T-helper 2 cell (primary cell): ENCODE results near the gene ALKAL2.
A peak's percentile ranks its signal among the peaks of the same experiment; 100 is the strongest.

Experiments used
- DNase-seq, 5 experiments: peaks; one replicate each; pipeline versions ENCODE4 v3.0.0 to v3.0.0-alpha.2; 2012 to 2022

ALKAL2 gene

DNA sequence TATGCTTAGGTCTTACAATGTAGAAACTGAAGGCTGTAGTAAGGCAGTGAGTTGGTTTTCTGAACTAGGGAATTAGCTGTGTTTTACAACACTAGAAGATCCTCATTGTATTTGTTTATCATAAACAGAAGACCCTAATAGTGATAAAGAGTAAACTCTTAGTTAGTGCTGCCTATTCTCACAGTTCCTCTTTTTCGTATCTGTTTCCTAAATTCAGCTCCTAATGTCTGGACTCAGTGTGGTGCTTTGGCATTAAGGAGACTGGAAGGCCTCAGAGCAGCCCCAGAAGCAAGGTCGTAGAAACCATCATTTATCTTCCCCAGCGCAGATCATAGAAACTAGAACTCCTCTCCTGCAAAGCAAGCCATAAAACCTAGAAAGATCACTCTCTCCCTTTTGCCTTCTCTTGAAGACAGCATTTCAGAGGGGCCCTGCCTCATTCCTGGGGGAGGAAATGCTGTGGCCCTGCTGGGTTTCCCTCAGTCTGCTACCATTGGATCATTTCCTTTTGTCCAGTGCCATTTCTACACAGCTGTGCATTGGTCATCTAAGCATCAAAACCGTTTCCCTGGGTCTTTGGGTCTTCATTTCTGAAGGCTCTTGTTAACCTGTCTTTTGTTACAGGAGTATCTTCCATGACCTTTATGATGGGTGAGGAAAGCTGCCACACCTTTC, 18.4 kb downstream of the ALKAL2 start:
- no peak for DNase-seq

DNA sequence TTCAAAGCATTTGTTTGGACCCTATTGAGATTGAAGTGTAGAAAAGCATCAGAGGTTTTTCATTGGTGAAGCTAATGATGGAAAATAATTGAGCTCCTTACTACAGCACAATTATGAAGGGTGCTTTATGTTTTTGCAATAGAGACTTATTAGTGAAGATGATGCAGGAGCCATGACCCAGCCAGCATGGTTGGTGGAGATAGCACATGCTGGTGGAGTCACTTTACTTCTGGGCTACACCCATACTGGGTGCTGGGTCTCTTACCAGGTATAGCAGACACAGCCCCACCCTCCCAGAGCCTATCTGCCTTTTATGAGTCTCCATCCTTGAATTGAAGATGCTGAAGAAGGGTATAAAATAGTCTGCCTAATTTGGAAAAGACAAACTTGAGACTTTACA, 19.6 kb downstream of the ALKAL2 start:
- no peak for DNase-seq

DNA sequence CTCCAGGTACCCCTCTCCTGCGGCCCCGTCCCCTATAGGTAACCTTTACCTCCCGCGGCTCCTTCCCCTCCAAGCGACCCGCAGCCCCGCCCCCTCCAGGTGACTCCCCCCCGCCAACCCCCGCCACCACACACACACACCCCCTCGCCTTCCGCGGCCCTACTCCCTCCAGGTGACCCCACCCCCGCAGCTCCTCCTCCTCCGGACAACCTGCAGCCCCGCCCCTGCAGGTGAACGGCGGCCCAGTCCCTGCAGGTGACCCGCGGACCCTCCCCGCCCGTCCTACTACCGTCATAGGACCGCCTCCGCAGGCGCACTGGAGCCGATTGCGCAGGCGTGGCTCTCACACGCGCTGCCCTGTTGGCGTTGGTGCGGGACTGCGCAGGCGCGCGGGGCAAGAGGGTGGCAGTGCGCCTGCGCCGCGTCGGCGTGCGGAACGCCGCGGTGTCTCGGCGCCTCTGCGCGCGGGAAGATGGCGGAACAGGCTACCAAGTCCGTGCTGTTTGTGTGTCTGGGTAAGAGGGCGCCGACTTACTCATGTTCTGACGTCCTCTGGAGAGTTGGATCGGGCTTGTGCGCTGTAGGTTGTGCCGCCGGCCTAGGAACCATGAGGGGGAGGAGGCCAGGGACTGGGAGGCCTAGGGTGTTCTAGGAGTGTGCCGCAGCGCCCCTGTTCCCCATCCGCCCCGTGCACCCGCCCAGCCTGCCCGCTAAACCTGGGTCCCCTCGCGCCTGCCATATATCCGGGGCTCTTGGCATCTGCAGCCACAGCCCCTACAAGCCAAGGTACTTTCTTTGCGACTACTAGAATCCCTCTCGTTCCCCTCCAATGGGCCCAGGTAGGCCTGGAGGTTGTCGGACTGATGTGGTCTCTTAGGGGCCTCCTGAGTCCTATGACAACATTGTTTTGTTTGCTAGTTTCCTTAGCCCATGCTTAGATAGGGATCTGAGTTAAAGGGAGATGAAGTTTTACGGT, 23.1 kb downstream of the ALKAL2 start, which contains the start of gene ACP1:
TSS of gene ACP1 (plus strand) at position 455 of the 976 bp plus-strand sequence. CDS start at position 473, 18 bp downstream.
- peak; percentile 93 to 96 (median 94) for DNase-seq

DNA sequence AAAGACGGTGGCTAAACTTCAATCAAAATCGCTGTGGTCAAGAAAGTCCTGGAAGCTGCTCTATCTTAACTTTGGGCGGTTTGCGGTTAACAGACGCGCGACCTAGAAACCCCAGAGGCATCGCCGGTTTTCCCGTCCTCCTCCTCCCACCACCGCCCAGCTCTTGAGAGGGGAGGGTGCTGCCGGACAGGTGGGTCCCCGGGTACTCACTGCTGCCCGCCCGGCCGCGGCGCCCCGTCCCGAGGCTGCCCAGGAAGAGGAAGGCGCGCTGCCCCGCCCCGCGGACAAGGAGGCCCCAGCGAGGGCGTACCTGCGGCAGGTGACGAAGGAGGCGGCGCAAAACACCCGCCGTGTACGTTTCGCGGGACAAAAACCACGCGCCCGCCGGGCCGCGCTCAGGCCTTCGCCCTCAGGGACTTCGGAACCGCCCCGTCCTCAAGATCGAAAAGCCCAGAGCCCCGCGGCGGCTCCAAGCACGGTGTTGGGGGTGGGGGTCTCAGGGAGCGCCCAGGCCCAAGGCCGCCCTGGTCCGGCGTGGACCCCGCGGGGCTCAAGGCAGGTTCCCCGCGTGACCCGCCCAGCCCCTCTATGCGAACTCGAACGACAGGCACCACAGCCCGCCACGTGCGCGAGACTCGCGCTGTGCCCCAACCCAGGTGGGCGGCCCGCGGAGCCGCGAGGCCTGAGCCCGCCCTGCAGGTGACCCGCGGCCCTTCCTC, 24.0 kb downstream of the ALKAL2 start, which contains the start of gene SH3YL1:
TSS of gene SH3YL1 (minus strand) at position 259 of the 719 bp plus-strand sequence. CDS start at position 211, 48 bp downstream.
- DNase-seq = peak; percentile 36 to 67 (median 56)

DNA sequence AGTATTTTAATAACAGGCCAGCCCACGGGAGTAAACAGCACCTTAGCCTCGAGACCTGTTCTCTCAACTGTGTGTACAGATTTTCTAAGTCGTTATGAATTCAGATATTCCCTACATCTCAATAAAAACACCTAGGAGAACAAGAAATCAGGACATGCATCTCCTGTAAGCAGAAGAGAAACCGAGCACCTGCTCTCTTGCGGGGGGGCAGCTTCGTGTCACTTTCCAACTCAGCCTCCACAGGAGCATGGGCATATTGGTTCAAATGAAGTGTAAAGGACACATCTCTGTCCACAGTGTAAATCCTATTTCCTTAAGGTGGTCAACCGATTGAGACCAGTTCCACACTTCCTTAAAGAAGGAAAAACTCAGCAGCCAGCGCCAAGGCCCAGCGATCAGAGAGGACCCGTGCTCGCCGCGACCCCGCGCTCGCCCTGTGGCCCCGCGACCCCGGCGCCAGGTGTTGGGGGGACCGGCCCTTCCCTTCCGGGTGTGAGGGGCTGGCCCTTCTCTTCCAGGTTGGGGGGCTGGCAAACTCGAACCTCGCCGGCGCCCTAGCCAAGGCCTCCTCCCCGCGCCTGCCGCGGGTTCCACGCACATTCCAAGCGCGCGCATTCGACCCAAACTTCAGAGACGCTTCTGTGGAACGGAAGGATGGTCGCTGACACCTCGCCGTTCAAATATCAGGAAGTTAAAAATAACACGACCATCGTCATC, 24.7 kb downstream of the ALKAL2 start:
- DNase-seq = peak in 1 of 5 experiments; percentile 11

DNA sequence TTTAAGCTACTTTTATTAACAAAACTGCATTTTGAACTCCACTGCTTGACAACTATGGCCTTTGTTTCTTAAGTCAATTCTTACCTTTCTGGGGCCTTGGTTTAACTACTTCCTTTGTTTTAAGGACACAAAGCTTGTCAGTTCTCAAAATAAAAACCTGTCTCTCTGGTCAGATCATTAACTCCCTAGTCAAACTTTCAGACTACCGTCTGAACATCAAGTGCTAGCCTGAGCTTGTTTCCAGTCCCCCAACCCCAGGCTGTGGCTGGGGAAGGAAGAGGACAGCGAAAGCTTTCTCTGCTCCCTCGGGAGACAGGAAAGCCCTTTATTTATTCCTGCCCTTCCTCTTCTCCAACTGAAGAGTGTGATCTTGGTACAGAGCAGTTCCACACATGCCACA, 25.8 kb downstream of the ALKAL2 start:
- DNase-seq = no peak

DNA sequence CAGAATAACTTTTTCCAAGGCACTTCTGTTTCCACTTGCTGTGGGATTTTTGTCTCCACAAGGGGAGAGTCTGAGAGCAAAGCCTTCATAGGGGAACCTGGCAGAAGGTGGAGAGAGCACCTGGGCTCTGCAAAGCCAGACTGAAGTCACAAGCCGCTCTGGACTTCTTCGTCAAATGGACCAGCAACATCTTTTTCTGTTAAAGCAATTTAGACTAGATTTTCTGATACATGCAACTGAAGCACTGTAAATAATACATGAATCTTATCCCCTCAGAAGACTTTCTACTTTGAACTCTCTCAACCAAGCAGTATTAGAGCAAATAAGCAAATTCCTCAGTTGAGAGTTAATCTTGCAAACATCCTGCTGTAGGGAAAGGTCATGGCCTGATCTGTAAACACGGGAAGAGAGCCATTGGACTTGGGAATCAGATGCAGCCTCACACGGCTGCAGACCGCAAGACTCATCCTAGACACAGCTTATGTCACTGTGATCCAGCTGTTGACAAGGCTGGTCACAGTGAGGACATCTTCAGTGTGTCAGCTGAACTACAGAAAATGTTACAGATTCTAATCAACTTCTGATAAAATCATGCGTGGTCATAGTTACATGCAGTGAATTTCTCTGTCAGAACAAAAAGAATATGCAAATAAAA, 27.3 kb downstream of the ALKAL2 start:
- DNase-seq = peak in 1 of 5 experiments; percentile 49

DNA sequence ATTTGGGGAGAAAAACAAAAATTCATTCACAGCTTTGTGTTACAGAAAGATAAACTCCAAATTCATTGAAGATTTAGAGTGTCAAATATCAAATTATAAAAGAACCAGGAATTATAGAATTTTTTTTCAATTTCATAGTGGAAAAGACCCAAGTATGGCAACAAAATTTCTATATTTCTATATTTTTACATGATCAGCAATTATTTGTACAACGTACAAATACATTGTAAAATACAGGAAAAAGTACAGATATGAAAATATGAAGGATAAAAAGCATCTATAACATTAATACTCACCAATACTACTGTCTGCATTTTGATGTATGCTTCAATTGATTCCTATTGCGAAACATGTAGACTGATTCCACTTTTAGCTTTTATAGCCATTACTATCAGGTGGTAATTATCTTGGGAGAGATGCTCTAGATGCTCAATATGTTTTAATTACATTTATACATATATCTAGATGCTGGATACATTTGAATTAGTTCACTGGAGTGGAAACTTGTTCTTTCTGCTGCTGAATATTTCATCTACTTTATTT, 28.0 kb downstream of the ALKAL2 start:
- no peak for DNase-seq

DNA sequence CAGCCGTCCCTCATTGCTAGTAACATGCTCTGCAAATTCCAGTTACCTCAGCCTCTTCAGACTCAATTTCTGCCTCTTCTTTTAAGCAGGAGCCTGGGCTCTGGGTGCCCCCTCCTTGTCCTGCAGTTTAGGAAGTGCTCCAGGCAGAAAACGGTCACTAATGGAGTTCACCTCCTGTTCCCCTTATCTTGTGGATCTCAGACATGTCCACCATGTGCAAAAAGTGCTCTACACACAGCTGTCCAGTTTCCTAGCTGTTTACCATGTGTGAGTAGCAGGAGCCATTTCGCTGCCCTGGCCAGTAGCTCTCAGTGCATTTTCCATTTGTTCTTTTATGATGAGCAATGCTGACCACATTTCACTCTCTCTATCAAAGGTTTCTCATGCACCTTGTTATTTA, 29.0 kb downstream of the ALKAL2 start:
- no peak for DNase-seq

DNA sequence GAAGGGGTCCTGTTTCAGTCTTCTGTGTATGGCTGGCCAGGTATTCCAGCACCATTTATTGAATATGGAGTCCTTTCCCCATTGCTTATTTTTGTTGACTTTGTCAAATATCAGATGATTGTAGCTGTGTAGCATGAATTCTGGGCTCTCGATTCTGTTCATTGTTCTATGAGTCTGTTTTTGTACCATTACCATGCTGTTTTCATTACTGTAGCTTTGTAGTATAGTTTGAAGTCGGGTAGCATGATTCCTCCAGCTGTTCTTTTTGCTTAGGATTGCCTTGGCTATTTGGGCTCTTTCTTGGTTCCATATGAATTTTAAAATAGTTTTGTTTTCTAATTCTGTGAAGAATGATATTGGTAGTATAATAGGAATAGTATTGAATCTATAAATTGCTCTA, 30.0 kb downstream of the ALKAL2 start:
- no peak for DNase-seq

DNA sequence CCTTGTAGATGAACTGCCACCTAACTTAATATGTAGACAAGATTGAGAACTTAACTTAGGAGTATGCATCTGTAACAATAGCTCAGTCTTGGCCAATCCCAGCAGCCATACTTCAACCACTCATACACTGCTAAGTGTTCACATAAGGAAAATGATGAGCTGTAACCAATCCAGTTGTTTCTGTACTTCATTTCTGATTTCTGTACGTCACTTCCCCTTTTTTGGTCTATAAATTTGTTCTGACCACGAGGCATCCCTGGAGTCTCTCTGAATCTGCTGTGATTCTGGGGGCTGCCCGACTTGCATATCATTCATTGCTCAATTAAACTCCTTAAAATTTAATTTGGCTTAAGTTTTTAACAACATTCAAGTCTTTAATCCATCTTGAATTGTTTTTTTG, 30.5 kb downstream of the ALKAL2 start:
- DNase-seq = no peak

DNA sequence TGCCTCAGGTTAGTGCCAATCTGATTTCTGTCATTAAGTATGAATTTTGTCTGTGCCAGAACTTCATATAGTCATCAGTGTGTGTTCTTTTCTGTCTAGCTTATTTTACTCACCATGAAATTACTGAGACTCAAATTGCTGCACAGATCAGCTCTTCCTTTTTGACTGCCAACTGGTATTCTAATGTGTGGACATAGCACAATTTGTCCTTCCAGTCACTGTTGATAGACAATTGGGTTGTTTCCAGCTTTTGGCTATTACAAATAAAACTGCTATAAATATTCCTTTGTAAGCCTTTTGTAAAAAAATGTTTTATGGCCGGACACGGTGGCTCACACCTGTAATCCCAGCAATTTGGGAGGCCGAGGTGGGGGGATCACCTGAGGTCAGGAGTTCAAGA, 31.8 kb downstream of the ALKAL2 start:
- no peak for DNase-seq

DNA sequence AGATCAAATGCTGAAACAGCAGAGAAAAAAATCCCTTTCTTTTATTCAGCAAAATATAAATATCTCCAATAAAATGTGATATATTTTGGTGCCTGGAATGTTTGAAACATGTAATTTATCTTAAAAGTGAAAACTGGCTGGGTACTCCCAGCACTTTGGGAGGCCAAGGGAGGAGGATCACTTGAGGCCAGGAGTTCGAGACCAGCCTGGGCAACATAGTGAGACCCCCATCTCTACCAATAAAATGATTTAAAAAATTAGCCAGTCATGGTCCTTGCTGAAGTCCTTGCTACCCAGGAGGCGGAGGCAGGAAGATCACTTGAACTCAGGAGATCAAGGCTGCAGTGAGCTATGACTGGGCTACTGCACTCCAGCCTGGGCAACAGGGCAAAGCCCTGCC, 32.7 kb downstream of the ALKAL2 start:
- DNase-seq = no peak

DNA sequence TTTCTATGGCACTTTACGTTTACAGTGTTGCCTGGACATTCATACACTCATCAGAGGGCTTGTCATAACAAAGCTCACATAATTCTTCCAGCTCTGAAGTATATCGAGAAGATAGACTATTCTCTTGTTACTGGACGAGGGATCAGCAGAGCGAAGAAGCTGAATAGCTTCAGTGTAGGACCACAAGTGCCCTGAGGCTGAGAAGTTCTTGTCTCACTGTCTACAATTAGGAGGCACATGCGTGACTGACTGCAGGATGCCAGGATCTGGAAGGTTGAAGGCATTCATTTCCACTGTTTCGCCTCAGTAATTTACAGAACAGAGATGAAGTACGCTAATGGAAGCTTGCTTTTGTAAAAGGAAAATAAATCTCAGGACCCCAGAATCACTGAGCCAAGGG, 33.6 kb downstream of the ALKAL2 start:
- no peak for DNase-seq

DNA sequence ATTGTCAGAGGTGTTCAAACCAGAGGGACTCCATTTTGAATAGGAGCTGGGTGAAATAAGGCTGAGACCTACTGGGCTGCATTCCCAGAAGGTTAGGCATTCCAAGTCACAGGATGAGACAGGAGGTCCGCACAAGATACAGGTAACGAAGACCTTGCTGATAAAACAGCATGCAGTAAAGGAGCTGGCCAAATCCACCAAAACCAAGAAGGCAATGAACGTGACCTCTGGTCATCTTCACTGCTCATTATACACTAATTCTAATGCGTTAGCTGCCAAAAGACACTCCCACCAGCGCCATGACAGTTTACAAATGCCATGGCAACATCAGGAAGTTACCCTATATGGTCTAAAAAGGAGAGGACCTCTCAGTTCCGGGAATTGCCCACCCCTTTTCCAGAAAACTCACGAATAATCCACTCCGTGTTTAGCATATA, 34.7 kb downstream of the ALKAL2 start:
- DNase-seq = no peak

DNA sequence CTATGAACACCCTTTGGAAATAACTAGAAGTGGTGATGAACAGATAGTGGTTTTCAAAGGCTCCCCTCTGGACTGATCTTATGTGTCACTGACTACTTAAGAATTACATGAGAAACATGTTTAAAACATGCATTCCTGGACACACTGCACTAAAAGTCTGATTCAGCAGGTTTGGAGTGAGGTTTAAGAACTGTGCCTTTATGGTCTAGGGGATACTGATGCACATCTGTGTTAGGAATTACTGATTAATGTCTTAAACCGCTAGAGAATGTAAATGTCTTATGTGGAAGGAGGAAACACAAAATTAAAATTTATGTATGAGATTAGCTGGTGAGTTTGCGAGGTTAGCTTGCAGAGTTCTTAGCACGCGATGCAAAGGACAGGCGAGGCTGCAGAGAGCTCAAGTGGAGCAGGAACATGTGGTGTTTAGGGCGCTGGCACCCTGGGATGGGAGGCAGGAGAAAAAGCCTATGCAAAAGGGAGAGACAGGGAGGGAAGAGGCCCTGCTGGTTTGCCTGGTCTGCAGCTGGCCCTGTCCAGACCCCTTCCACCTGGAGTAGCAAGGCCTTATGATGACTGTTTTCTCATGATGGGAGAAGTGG, 35.8 kb downstream of the ALKAL2 start:
- no peak for DNase-seq

DNA sequence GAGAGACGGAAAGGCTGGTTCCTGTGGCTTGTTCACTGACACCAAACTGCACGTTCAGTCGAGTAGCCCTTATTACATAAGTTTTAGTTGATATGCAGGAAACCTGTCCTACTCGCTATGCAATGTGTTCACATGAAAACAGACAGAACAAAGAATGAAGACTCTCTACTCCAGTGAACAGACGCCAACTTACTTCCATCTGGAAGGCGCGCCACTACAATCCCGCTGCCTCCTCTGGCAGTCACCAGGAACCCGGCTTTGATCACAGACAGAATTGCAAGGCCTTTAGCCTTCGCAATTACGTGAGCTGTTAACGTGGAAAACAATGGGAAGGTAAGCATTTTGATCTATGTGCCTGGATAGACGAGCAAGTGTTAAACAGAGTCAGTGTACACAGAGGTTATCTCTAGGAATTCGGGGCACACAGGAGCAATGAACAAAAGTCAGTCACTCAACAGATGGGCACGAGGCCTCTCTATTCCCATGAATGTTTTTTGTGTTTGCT, 38.3 kb downstream of the ALKAL2 start:
- no peak for DNase-seq

DNA sequence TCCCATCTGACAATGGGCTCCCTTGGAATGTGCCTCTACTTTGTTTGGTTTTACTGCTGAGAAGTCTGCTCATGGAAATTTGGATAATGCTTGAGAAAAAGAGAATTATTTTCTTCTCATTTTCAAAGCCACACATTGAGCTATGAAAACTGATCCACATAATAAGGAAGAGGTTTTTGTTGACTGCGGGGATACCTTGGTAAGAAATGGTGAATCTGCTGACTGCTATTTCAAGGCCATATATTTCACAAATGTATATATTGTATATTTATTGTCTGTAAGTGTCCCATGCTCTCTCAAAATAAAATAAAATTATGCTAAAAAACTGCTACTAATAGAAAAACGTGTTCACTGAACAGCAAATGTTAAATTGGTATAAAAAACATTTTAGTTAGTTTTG, 39.2 kb downstream of the ALKAL2 start:
- DNase-seq = no peak

DNA sequence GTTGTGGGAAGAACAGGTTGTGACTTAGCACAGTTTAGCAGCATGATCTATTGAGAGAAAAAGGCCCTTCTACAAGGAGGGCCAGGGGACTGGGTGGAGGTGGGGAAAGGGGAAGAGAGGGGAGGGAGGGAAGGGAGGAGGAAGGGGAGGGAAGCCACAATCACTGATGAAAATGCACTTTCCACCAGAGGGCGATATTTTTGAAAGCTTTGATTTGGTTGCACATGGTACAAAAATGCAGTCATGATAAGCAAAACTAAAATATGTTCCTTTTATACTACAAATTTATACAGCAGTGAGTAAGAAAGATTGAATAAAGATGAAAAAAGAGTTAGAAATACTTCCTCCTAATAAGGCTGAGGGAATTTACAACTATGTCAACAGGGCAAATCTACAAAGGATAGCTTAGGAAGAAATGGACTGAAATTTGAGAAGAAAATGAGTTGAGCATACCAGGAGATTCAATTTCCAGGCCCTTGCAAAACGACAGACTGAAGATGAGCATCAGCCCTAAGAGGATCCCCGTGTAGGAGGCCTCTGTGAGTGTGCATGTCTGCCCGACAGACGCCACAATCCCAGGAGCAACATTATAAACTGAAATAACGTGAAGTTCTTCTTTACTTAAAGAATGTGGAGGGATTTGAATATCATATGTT, 41.3 kb downstream of the ALKAL2 start:
- DNase-seq = peak in 1 of 5 experiments; percentile 52

DNA sequence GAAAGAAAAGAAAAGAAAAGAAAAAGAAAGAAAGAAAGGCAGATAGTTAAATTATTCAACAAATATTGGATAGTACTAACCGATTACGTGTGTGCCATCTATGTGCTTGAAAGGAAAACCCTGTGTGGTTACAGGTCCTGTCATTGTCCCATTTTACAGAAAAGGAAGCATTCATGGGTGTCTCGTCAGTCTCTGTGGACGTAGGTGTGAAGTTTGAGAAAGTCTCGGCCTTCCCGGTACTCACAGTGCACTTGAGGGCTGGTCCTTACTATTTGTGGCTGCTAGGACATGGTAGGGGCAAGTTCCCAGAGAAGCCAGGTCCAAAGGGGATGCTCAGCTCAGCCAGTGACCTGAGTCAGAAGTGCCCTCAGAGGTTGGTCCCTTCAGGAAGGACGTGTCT, 43.3 kb downstream of the ALKAL2 start:
- no peak for DNase-seq
